HG03066 (cell line): ENCODE measurements around the gene PTGER2.

Source experiments
- ATAC-seq: cut with Tn5 transposase; IDR thresholded peaks from one replicate; pipeline ENCODE4 v1.9.1; 2021; ENCODE audit warnings: low read depth; ENCODE audit not compliant: unreplicated experiment

The PTGER2 gene

DNA sequence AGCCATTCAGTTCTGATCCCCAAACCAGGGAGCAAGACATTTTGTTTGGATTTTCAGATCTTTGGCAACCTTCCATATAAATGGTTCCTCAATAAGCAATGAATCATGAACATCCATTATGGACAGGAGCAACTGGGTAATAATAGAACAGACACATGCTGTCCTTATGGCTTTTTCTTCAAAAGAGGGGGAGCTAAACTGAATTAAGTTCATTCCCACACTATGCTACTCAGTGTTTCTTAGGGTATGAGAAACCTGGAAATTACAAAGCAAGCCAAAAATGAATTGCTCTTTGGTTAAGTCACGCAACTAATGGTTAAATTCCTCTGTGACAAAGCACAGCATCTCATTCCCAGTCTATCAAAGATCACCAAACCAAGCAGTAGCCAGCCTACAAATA is 51.0 kb downstream of the PTGER2 start:
- no peak for ATAC-seq

DNA sequence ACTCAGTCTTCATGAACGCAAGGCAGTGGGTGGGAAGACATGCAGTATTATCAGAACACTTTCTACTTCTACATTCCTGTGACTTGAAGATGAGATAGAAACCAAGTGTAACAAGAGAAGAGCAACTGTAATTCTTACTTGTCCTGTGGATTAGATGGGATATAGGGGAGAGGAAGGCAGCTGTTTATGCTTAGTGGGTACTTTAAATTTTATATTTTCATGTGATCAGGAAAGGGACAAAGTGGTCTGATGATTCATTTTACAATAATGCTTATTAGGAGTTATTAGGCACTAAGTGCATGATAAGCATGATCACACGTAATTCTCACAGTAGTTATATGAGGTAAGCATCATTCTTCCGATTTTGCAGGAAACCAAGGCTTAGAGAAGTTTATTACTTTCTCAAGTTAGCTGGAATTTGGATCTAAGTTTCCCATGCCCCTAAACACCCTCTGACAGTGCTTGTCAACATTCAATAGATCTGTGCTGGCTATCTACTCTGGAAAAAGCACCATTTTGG is 52.7 kb downstream of the PTGER2 start:
- no peak for ATAC-seq

DNA sequence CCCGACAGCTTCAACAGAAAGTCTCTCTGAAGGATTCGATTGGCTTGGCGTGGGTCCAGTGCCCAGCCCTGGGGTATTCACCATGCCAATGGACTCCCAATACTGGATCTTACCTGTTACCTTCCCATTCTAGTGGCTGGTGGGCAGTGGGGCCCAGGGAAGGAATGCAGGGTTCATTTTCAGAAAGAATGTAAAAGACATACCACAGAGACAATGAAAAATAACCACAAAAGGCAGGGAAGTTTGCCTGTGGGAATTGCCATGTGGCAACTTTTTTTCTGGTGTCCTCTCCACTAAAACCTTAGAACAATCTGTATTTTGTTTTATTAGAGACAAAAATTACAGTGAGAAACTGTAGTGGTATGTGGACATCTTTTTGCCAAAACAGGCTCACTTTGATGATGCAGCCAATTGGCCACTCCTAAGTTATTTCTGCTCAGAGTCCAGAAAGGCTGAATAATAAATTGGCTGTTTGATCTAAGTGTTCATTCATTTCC is 55.2 kb downstream of the PTGER2 start:
- ATAC-seq = no peak

DNA sequence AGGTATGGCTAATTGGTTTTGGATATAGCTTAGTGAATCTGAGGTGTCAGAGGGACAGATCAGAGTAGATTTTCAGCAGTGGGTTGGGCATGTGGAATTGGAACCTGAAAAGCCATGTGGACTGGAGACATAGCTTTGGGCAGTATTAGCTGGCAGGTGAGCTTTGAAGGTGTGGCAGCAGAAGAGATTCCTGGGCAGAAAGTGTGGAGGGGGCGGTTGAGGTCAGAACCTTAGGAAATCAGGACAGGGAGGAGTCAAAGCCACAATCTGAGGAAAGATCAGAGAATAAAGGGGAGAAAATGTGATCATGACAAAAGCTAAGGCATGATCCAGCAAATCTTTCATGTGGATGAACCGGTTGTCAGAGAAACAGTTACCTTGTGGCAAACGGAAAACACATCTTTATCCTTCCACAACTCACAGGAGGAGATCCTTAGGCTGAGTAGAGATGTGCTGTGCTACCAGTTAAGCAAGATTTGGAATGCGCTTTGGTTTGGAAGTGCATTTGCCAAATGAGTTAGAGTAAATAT is 56.4 kb downstream of the PTGER2 start:
- ATAC-seq = no peak

DNA sequence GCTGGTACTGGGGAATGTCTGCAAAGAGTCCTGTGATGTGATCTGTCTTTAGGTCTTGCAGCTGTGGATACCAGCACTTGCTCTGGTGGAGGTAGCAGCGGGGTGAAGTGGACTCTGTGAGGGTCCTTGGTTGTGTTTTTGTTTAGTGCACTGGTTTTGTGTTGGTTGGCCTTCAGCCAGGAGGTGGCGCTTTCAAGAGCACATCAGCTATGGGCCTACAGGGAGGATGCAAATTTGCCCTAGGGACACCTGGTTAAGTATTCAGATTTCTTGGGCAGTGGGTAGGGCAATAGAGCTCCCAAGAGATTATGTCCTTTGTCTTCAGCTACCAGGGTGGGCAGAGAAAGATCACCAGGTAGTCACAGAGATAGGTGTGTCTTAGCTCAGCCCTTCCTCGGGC is 63.8 kb downstream of the PTGER2 start:
- ATAC-seq = no peak
